HepG2 (cell line): Measurements from ENCODE around the gene C1GALT1. TPM values are rescaled to one million over a fixed set of nuclear protein-coding genes. Genes with fewer than 3 reads are reported as not detected.

ENCODE experiments used
- ATAC-seq: fragments of 200-7000 bp; cut with Tn5 transposase; 3 replicates; pipeline ENCODE4 v1.9.1; 2020; ENCODE audit warnings: mild to moderate bottlenecking, moderate library complexity
- BruUV-seq: library from RNA; stranded (reverse); fragments of 400-500 nt; replicated peaks from 2 replicates; lab custom pipeline; 2021; lab: Mats Ljungman, UMichigan
- CTCF ChIA-PET: fragments of 300-600 bp; formaldehyde crosslinking; extraction: SDS; loops from one replicate; lab custom pipeline; 2021; ENCODE audit warnings: low total read pairs, inconsistent platforms, low intra/inter-chr PET ratio; lab: Yijun Ruan, JAX
- POLR2A ChIA-PET: fragments of 350-600 bp; sonication (Branson Sonifier 250); formaldehyde crosslinking; loops from one replicate; lab custom pipeline; 2020; ENCODE audit warnings: antibody characterized with exemption, inconsistent platforms; lab: Yijun Ruan, JAX
- DNase-seq: peaks from one replicate; pipeline ENCODE4 v3.0.0-alpha.2; 2015; ENCODE audit warnings: low spot score
- FAIRE-seq: peaks from 3 replicates; lab custom pipeline; 2011; peaks lifted over from hg19 to GRCh38; lab: Jason Lieb, UNC
- H2AFZ ChIP-seq: one replicate; pipeline ENCODE4 v1.6.1; 2011; ENCODE audit warnings: low read length, inconsistent platforms
- H3K27ac ChIP-seq: fragments of 300-600 bp; 3 replicates; pipeline ENCODE4 v1.8.0; 2011; ENCODE audit warnings: mixed run types, mild to moderate bottlenecking, mixed read lengths, low read length, inconsistent platforms; ENCODE audit not compliant: insufficient read depth; ENCODE audit errors: extremely low read length
- H3K27me3 ChIP-seq, 2 experiments: fragments of 200-600 bp in 1 of 2; 2 replicates in 1 of 2; 3 replicates in 1 of 2; pipeline versions ENCODE4 v1.6.0 to v1.8.0; 2011; ENCODE audit warnings: low read length in 2 of 2, mild to moderate bottlenecking in 2 of 2, moderate library complexity in 2 of 2, inconsistent platforms in 1 of 2; ENCODE audit not compliant: insufficient read depth in 2 of 2, control insufficient read depth in 1 of 2
- H3K36me3 ChIP-seq, 2 experiments: fragments of 200-600 bp in 1 of 2; replicated peaks in 1 of 2; 2 replicates in 1 of 2; 3 replicates in 1 of 2; pipeline versions ENCODE4 v1.5.1 to v1.8.0; 2011; ENCODE audit warnings: low read length in 2 of 2, inconsistent platforms in 1 of 2; ENCODE audit not compliant: insufficient read depth in 2 of 2, control insufficient read depth in 1 of 2
- H3K4me1 ChIP-seq: 2 replicates; pipeline ENCODE4 v1.5.1; 2012; ENCODE audit warnings: low read length, inconsistent platforms; ENCODE audit not compliant: insufficient read depth
- H3K4me2 ChIP-seq: 2 replicates; pipeline ENCODE4 v1.6.0; 2011; ENCODE audit warnings: low read depth, low read length, inconsistent platforms
- H3K4me3 ChIP-seq, 3 experiments: fragments of 200-600 bp in 1 of 3; sonication (generic), shearing (Covaris generic) in 1 of 3; replicated peaks in 1 of 3; 2 replicates each; pipeline ENCODE4 v1.5.1; 2011 to 2016; ENCODE audit warnings: low read length in 3 of 3, inconsistent platforms in 2 of 3, low read depth in 2 of 3, mild to moderate bottlenecking in 2 of 3, control low read depth in 1 of 3, mixed read lengths in 1 of 3; ENCODE audit not compliant: insufficient read depth in 1 of 3
- H3K79me2 ChIP-seq: one replicate; pipeline ENCODE4 v1.6.1; 2011; ENCODE audit warnings: low read length, inconsistent platforms; ENCODE audit not compliant: insufficient read depth
- H3K9ac ChIP-seq: 2 replicates; pipeline ENCODE4 v1.6.0; 2011; ENCODE audit warnings: mild to moderate bottlenecking, low read depth, low read length, inconsistent platforms; ENCODE audit not compliant: insufficient read depth
- H3K9me3 ChIP-seq: 2 replicates; pipeline ENCODE4 v1.5.1; 2012; ENCODE audit warnings: mild to moderate bottlenecking, low read length
- H4K20me1 ChIP-seq: 2 replicates; pipeline ENCODE4 v1.6.0; 2011; ENCODE audit warnings: inconsistent platforms, mild to moderate bottlenecking, low read length, moderate library complexity; ENCODE audit not compliant: insufficient read depth
- ARID5B ChIP-seq: IDR thresholded peaks from 2 replicates; pipeline ENCODE4 v1.4.0; 2020; ENCODE audit warnings: mild to moderate bottlenecking, missing genetic modification reagents
- BCL6 ChIP-seq: IDR thresholded peaks from 2 replicates; pipeline ENCODE4 v1.6.1; 2016; ENCODE audit warnings: missing genetic modification reagents, missing compliant biosample characterization
- BCLAF1 ChIP-seq: fragments of 450-650 bp; IDR thresholded peaks from 2 replicates; pipeline ENCODE4 v1.6.1; 2017; ENCODE audit warnings: mild to moderate bottlenecking
- CEBPB ChIP-seq: IDR thresholded peaks from 2 replicates; pipeline ENCODE4 v1.6.1; 2011; ENCODE audit warnings: low read depth, low read length, improper control_type of control experiment, borderline replicate concordance
- HMG20A ChIP-seq: IDR thresholded peaks from 2 replicates; pipeline ENCODE4 v1.6.1; 2016; ENCODE audit warnings: borderline replicate concordance
- KDM6A ChIP-seq: IDR thresholded peaks from 2 replicates; pipeline ENCODE4 v1.6.1; 2016; ENCODE audit warnings: low read depth
- NCOR1 ChIP-seq: fragments of 200-600 bp; sonication (generic); IDR thresholded peaks from 2 replicates; pipeline ENCODE4 v1.7.0; 2017; ENCODE audit warnings: antibody characterized with exemption, low read length, borderline replicate concordance
- NFE2 ChIP-seq: sonication (generic); formaldehyde crosslinking; IDR thresholded peaks from 2 replicates; pipeline ENCODE4 v1.4.0; 2020; ENCODE audit warnings: missing genetic modification reagents
- RARA ChIP-seq: IDR thresholded peaks from 2 replicates; pipeline ENCODE4 v1.6.1; 2016; ENCODE audit warnings: missing genetic modification reagents, missing compliant biosample characterization
- SP5 ChIP-seq: IDR thresholded peaks from 2 replicates; pipeline ENCODE4 v1.6.1; 2016; ENCODE audit warnings: low read depth, borderline replicate concordance
- THRA ChIP-seq: sonication (generic); formaldehyde crosslinking; IDR thresholded peaks from 2 replicates; pipeline ENCODE4 v1.4.0; 2020; ENCODE audit warnings: missing genetic modification reagents, borderline replicate concordance
- YEATS2 ChIP-seq: sonication (generic); formaldehyde crosslinking; IDR thresholded peaks from 2 replicates; pipeline ENCODE4 v1.4.0; 2020; ENCODE audit warnings: missing genetic modification reagents, borderline replicate concordance
- ZNF280B ChIP-seq: sonication (generic); formaldehyde crosslinking; IDR thresholded peaks from 2 replicates; pipeline ENCODE4 v1.5.0; 2020; ENCODE audit warnings: missing genetic modification reagents, mild to moderate bottlenecking, borderline replicate concordance
- ZNF782 ChIP-seq: sonication (generic); formaldehyde crosslinking; IDR thresholded peaks from 2 replicates; pipeline ENCODE4 v1.4.0; 2020; ENCODE audit warnings: missing genetic modification reagents, mild to moderate bottlenecking, borderline replicate concordance
- WGBS: methylation state at CpG from one replicate; pipeline ENCODE4 v1.1.6; 2017; ENCODE audit warnings: low lambda C conversion rate; 5-methylcytosine and 5-hydroxymethylcytosine counted together
- in situ Hi-C: cut with HindIII; loops from 2 replicates; pipeline ENCODE4 v1.10.0; 2017; ENCODE audit warnings: low pct_unique_long_range_greater_than_20kb; ENCODE audit not compliant: extremely low pct_ligation_motif_present
- intact Hi-C: fragments of 100-400 bp; cut with micrococcal nuclease; formaldehyde crosslinking; loops from one replicate; pipeline ENCODE4 v1.10.0; 2022; ENCODE audit not compliant: unreplicated experiment
- polyA plus RNA-seq, 8 experiments: library from polyadenylated mRNA; depleted of rRNA in 3 of 8; stranded (reverse) in 7 of 8; unstranded in 1 of 8; fragments of >200 nt; fragmentation: Illumina TruSeq in 4 of 8; extraction: Trizol in 4 of 8; gene quantifications; 2 replicates each; pipeline versions ENCODE4 v1.2.1 to v1.2.3, GENCODE V29; 2011 to 2016; ENCODE audit warnings: low read depth in 4 of 8, missing spikeins in 1 of 8, mixed read lengths in 1 of 8; ENCODE audit not compliant: insufficient read depth in 1 of 8
- total RNA-seq, 5 experiments: library from RNA; depleted of rRNA; stranded (reverse); fragments of >200 nt; fragmentation: Illumina TruSeq; extraction: Trizol; gene quantifications; 2 replicates each; pipeline ENCODE4 v1.2.3, GENCODE V29; 2016; ENCODE audit warnings: low read depth in 1 of 5

The C1GALT1 gene
- total and polyA plus RNA-seq, 2 of the 13 experiments (the other 11 are each of a cell fraction or from before 2014, with no cell fraction given): 57.1 to 65.9 TPM

GRCh38 chr7:7176406-7177043, 5.8 kb upstream of the C1GALT1 start:
- intact Hi-C loops: loop anchor here (2.0 kb wide), 1 partner anchor 28 kb away; no protein-coding TSS in a partner anchor
- no peak for FAIRE-seq
- Histone ChIP-seq H3K9me3 (peaks cover 8% of the 10 kb centered on the region), H3K4me3 (peak overlapping the region in 1 of 3 experiments; percentile 17; a peak in 1 of 6 replicates), H3K27ac (peak overlapping the region; percentile 87), H3K9ac (peak overlapping the region; percentile 68), H3K79me2 (peaks cover 67% of the 10 kb centered on the region), H3K36me3 (no peaks in the 10 kb centered on the region), H2AFZ (no peak overlapping the region), H3K4me2 (peak overlapping the region; percentile 49), H3K4me1 (peaks cover 86% of the 10 kb centered on the region), H4K20me1 (no peaks in the 10 kb centered on the region), H3K27me3 (no peaks in the 10 kb centered on the region)
- in situ Hi-C loops: no loop called here
- BruUV-seq: TSS peak; percentile 59
- ATAC-seq: peak; percentile 64
- DNase-seq: peak; percentile 81
- POLR2A ChIA-PET: interaction anchor here (1.0 to 5.3 kb wide), 10 partner anchors 8 to 82 kb away, joined by 3 to 27 read pairs (median 4); no protein-coding TSS in a partner anchor
- CTCF ChIA-PET: no interaction called here
- WGBS: 4% methylated on average over 4 of the region's 4 CpGs
- TF ChIP-seq RARA (peak; percentile 55), BCLAF1 (no peak), THRA (CRISPR knock-in tag) (no peak), NFE2 (CRISPR knock-in tag) (no peak), HMG20A (CRISPR knock-in tag) (peak; percentile 35; the same call in 1 of the 2 replicates), ARID5B (peak; percentile 51), CEBPB (no peak), KDM6A (no peak), SP5 (CRISPR knock-in tag) (no peak), YEATS2 (CRISPR knock-in tag) (no peak), BCL6 (CRISPR knock-in tag) (peak; percentile 79), ZNF782 (no peak), NCOR1 (no peak), ZNF280B (CRISPR knock-in tag) (no peak)
